CD1c-positive myeloid dendritic cell (primary cell): ENCODE results near the gene APOD.
"Not testable (repeated sequence)": the region's sequence is repeated elsewhere in the genome, so short reads cannot be mapped to it uniquely, and the experiment has no call there.

ENCODE experiments used
- DNase-seq: peaks from one replicate; pipeline ENCODE4 v3.0.0-alpha.2; 2016; ENCODE audit errors: extremely low spot score

The APOD gene

GRCh38 chr3:195583831-195584542 lies at the start of gene APOD:
TSS of gene APOD (minus strand) at chr3:195583940. CDS start at chr3:195579461, 4,479 bp downstream.
- peak; percentile 27 for DNase-seq

- DNase-seq, result not testable (repeated sequence)
Observed at GRCh38 chr3:195633351-195633750, 49.6 kb upstream of the APOD start.

- not testable (repeated sequence) for DNase-seq
Observed at GRCh38 chr3:195632501-195633185, 48.9 kb upstream of the APOD start.

- DNase-seq, result not testable (repeated sequence)
Observed at GRCh38 chr3:195632046-195632445, 48.3 kb upstream of the APOD start.

- DNase-seq, result not testable (repeated sequence)
Observed at GRCh38 chr3:195630938-195631495, 47.3 kb upstream of the APOD start.

- DNase-seq, result not testable (repeated sequence)
Observed at GRCh38 chr3:195630086-195630917, 46.6 kb upstream of the APOD start.

- not testable (repeated sequence) for DNase-seq
Observed at GRCh38 chr3:195629682-195630081, 45.9 kb upstream of the APOD start.

- DNase-seq, result not testable (repeated sequence)
Observed at GRCh38 chr3:195628386-195628920, 44.7 kb upstream of the APOD start.

- not testable (repeated sequence) for DNase-seq
Observed at GRCh38 chr3:195627515-195628385, 44.0 kb upstream of the APOD start.

GRCh38 chr3:195624603-195625560 lies 41.1 kb upstream of the APOD start:
- not testable (repeated sequence) for DNase-seq

GRCh38 chr3:195624171-195624570 lies 40.4 kb upstream of the APOD start:
- not testable (repeated sequence) for DNase-seq

- not testable (repeated sequence) for DNase-seq
Observed at GRCh38 chr3:195623217-195623965, 39.7 kb upstream of the APOD start.

- DNase-seq, result not testable (repeated sequence)
Observed at GRCh38 chr3:195622523-195623170, 38.9 kb upstream of the APOD start.

- DNase-seq, result not testable (repeated sequence)
Observed at GRCh38 chr3:195622012-195622411, 38.3 kb upstream of the APOD start.

GRCh38 chr3:195621095-195621494 lies 37.4 kb upstream of the APOD start:
- not testable (repeated sequence) for DNase-seq

GRCh38 chr3:195620476-195620875 lies 36.7 kb upstream of the APOD start:
- not testable (repeated sequence) for DNase-seq

GRCh38 chr3:195619591-195620369 lies 36.0 kb upstream of the APOD start:
- DNase-seq, result not testable (repeated sequence)
